Astrocyte (in vitro differentiated cells and primary cell): ENCODE results near the gene TEKT2.

Experiments
- EZH2 ChIP-seq: IDR thresholded peaks from 2 replicates; pipeline ENCODE4 v1.6.1; 2012; ENCODE audit warnings: mild to moderate bottlenecking, low read length, inconsistent platforms; ENCODE audit not compliant: insufficient read depth
- TF ChIP-seq, protein P1 (sequence below): IDR thresholded peaks from 2 replicates; pipeline ENCODE4 v1.5.1; 2011; ENCODE audit warnings: low read depth, mild to moderate bottlenecking, inconsistent platforms, low read length, moderate library complexity; ENCODE audit not compliant: insufficient read depth

DNA sequence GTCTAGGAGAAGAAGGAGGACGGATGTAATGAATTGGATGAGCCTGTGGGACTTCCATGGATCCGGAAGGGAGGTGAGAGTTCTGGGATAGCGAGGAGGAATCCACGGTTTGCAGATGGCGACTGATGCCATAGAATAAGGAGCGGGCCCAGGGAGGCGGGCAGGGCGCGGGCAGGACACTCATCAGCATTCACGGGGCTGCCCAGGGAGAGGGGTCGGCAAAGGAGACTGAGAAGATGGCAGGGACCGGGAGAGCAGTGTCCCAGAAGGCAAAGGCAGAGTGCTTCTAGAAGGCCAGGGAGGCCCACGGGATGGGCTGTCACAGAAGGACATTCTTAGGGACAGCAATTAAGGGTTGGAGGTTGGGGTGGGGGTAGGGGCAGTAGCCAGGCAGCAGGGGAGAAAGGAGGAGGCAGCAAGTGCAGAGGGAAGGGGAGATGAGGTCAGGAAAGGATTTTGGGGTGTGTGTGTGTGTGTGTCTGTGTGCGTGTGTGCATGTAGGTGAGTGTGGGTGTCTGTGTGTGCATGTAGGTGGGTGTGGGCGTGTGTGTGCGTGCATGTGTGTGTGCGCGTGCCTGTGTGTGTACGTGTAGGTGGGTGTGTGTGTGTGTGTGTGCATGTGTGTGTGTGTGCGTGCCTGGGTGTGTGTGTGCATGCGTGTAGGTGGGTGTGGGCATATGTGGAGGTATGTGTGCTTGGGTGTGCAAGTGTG lies 42.3 kb downstream of the TEKT2 start:
- TF ChIP-seq EZH2 = no peak
- TF ChIP-seq, protein P1, sequence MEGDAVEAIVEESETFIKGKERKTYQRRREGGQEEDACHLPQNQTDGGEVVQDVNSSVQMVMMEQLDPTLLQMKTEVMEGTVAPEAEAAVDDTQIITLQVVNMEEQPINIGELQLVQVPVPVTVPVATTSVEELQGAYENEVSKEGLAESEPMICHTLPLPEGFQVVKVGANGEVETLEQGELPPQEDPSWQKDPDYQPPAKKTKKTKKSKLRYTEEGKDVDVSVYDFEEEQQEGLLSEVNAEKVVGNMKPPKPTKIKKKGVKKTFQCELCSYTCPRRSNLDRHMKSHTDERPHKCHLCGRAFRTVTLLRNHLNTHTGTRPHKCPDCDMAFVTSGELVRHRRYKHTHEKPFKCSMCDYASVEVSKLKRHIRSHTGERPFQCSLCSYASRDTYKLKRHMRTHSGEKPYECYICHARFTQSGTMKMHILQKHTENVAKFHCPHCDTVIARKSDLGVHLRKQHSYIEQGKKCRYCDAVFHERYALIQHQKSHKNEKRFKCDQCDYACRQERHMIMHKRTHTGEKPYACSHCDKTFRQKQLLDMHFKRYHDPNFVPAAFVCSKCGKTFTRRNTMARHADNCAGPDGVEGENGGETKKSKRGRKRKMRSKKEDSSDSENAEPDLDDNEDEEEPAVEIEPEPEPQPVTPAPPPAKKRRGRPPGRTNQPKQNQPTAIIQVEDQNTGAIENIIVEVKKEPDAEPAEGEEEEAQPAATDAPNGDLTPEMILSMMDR = no peak
